ENCODE data around the gene TMEM158.

TMEM158 gene

DNA sequence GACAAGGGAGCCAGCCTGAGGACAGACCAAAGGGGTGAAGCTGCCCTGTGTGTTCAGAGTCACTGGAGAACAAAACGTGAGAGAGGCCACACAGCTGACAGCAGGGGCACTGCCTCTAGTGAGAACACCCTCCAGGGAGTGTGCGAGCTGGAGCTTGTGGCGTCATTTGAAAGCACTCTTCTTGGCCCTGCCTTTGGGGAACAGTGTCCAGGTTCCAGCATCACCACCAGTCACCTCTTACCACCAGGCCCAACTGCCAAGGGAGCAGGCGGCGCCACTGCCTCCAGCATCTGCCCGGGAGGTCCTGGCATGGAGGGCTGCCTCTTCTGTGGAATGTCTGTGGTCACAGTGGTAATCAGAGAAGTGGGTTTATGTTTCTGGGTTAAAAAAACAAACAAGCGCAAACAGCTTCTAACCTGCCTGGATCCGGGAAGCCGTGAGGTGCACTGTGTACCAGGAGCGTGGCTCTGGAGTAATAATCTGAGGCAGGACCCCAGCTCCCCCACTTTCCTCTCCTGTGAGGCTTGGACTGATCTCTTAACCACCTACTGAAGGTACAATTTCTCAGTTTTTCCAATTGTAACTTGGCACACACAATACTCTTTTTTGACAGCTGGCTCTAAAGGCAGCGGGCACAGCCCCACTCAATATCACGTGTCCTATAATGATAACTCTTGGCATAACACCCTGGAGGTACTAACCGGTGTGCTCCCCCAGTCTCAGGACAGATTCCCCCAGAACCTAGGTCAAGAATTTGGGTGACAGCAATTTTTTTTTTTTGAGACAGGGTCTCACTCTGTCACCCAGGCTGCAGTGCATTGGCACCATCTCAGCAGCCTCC, 47.7 kb downstream of the TMEM158 start:
- in situ Hi-C loops (cut with MboI; ENCODE audit: low sequenced_read_pairs) = no loop called here

DNA sequence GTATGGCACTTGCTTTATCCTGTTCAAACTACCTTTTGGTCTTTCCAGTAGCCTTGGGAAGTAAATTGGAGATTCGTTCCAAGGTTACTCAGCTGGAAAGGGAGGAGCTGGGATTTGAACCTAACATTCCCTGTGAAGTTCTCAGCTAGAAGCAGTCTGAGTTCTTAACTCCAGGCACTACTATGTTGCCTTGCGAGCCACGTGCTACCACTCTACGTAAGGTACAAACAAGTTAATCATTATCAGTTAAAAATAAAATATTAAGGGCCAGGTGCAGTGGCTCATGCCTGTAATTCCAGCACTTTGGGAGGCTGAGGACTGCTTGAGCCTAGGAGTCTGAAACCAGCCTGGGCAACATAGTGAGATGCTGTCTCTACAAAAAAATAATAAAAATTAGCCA, 49.2 kb downstream of the TMEM158 start:
- in situ Hi-C loops (cut with MboI; ENCODE audit: low sequenced_read_pairs) = no loop called here

All from hTERT RPE-1 (cell line).